HG02870 (cell line): ENCODE measurements around the gene GRAP2.
A peak's percentile ranks its signal among the peaks of the same experiment; 100 is the strongest.
"Not testable (repeated sequence)": the region's sequence is repeated elsewhere in the genome, so short reads cannot be mapped to it uniquely, and the experiment has no call there.

ENCODE experiments used
- ATAC-seq: cut with Tn5 transposase; IDR thresholded peaks from one replicate; pipeline ENCODE4 v1.9.1; 2021; ENCODE audit warnings: mild to moderate bottlenecking, moderate library complexity; ENCODE audit not compliant: unreplicated experiment

The GRAP2 gene

GRCh38 chr22:39900306-39901227 is at the start of gene GRAP2:
Gene GRAP2 (plus strand): TSS chr22:39901084. CDS start chr22:39947107, 46,023 bp downstream.
- ATAC-seq, result peak; percentile 53

GRCh38 chr22:39851606-39852315 is 49.1 kb upstream of the GRAP2 start:
- ATAC-seq, result no peak

GRCh38 chr22:39852799-39853198 is 48.1 kb upstream of the GRAP2 start:
- ATAC-seq, result no peak

GRCh38 chr22:39856588-39856987 is 44.3 kb upstream of the GRAP2 start:
- no peak for ATAC-seq

GRCh38 chr22:39859903-39860588 is 40.8 kb upstream of the GRAP2 start:
- no peak for ATAC-seq

- ATAC-seq, result no peak
These were observed 32.1 kb upstream of the GRAP2 start for GRCh38 chr22:39868741-39869140.

GRCh38 chr22:39869797-39870196 is 31.1 kb upstream of the GRAP2 start:
- ATAC-seq, result not testable (repeated sequence)

GRCh38 chr22:39871008-39871798 is 29.7 kb upstream of the GRAP2 start:
- no peak for ATAC-seq

GRCh38 chr22:39872548-39872947 is 28.3 kb upstream of the GRAP2 start:
- no peak for ATAC-seq

GRCh38 chr22:39873965-39874364 is 26.9 kb upstream of the GRAP2 start:
- ATAC-seq, result no peak

GRCh38 chr22:39875176-39875885 is 25.6 kb upstream of the GRAP2 start:
- ATAC-seq, result not testable (repeated sequence)

- ATAC-seq, result no peak
These were observed 23.6 kb upstream of the GRAP2 start for GRCh38 chr22:39877079-39877845.

GRCh38 chr22:39880722-39881121 is 20.2 kb upstream of the GRAP2 start:
- ATAC-seq, result no peak

GRCh38 chr22:39883057-39883456 is 17.8 kb upstream of the GRAP2 start:
- no peak for ATAC-seq

- not testable (repeated sequence) for ATAC-seq
These were observed 11.0 kb upstream of the GRAP2 start for GRCh38 chr22:39889924-39890323.

- no peak for ATAC-seq
These were observed 7.4 kb upstream of the GRAP2 start, which contains the start of gene ENTHD1 for GRCh38 chr22:39893526-39893925. Gene ENTHD1 (minus strand): TSS chr22:39893760. CDS start chr22:39887748, 6,012 bp downstream.

GRCh38 chr22:39894554-39895092 is 6.3 kb upstream of the GRAP2 start:
- ATAC-seq, result no peak

- ATAC-seq, result no peak
These were observed 5.2 kb upstream of the GRAP2 start for GRCh38 chr22:39895682-39896081.
